GM12878 (cell line): ENCODE results near the gene ABCA2. TPM values are rescaled to one million over a fixed set of nuclear protein-coding genes. Genes with fewer than 3 reads are reported as not detected.

Source experiments
- ATAC-seq: fragments of 200-7000 bp; cut with Tn5 transposase; 3 replicates; pipeline ENCODE4 v1.9.1; 2020; ENCODE audit warnings: mild to moderate bottlenecking, moderate library complexity
- BruUV-seq: library from RNA; stranded (reverse); fragments of 400-500 nt; replicated peaks from 2 replicates; lab custom pipeline; 2021; lab: Mats Ljungman, UMichigan
- CTCF ChIA-PET: fragments of 300-600 bp; sonication (Branson Sonifier 250); formaldehyde crosslinking; extraction: SDS; loops from one replicate; lab custom pipeline; 2021; ENCODE audit warnings: inconsistent platforms; lab: Yijun Ruan, JAX
- POLR2A ChIA-PET: fragments of 350-600 bp; formaldehyde crosslinking; extraction: SDS; loops from one replicate; lab custom pipeline; 2021; ENCODE audit warnings: inconsistent platforms; lab: Charles Lee
- RAD21 ChIA-PET: fragments of 300-600 bp; sonication (Branson Sonifier 250); formaldehyde crosslinking; loops from one replicate; lab custom pipeline; 2023; ENCODE audit warnings: antibody characterized with exemption; ENCODE audit not compliant: unreplicated experiment; lab: Charles Lee
- SMC1A ChIA-PET: fragments of 300-600 bp; sonication (Branson Sonifier 250); formaldehyde crosslinking; loops from one replicate; lab custom pipeline; 2023; ENCODE audit not compliant: unreplicated experiment, uncharacterized antibody; lab: Charles Lee
- DNase-seq: peaks from one replicate; pipeline ENCODE4 v3.0.0-alpha.2; 2011; ENCODE audit warnings: low read depth, low spot score
- FAIRE-seq: peaks from 3 replicates; lab custom pipeline; 2011; peaks lifted over from hg19 to GRCh38; lab: Jason Lieb, UNC
- H2AFZ ChIP-seq: 2 replicates; pipeline ENCODE4 v1.6.0; 2011; ENCODE audit warnings: low read depth, low read length, control low read depth; ENCODE audit not compliant: control insufficient read depth
- H3K27ac ChIP-seq: 2 replicates; pipeline ENCODE4 v1.5.1; 2011; ENCODE audit warnings: control low read depth; ENCODE audit not compliant: control insufficient read depth, insufficient read depth
- H3K27me3 ChIP-seq, 2 experiments: replicated peaks in 1 of 2; 2 replicates each; pipeline versions ENCODE4 v1.6.0 to v1.6.1; 2011; ENCODE audit warnings: low read length in 1 of 2; ENCODE audit not compliant: control insufficient read depth in 2 of 2, insufficient read depth in 2 of 2
- H3K36me3 ChIP-seq, 2 experiments: 2 replicates each; pipeline ENCODE4 v1.5.1; 2011; ENCODE audit warnings: low read length in 1 of 2; ENCODE audit not compliant: control insufficient read depth in 2 of 2, insufficient read depth in 2 of 2
- H3K4me1 ChIP-seq: 2 replicates; pipeline ENCODE4 v1.6.1; 2011; ENCODE audit warnings: mild to moderate bottlenecking, low read length, moderate library complexity, mixed read lengths; ENCODE audit not compliant: control insufficient read depth, insufficient read depth
- H3K4me2 ChIP-seq: 2 replicates; pipeline ENCODE4 v1.6.0; 2011; ENCODE audit warnings: control low read depth; ENCODE audit not compliant: control insufficient read depth, insufficient read depth
- H3K4me3 ChIP-seq: fragments of 200-600 bp; sonication (generic); 2 replicates; pipeline ENCODE4 v1.5.1; 2016
- H3K79me2 ChIP-seq: 2 replicates; pipeline ENCODE4 v1.6.0; 2011; ENCODE audit warnings: low read length; ENCODE audit not compliant: control insufficient read depth, insufficient read depth
- H3K9ac ChIP-seq: 2 replicates; pipeline ENCODE4 v1.8.0; 2011; ENCODE audit warnings: low read length, control low read depth, mixed read lengths; ENCODE audit not compliant: control insufficient read depth, insufficient read depth
- H3K9me3 ChIP-seq: replicated peaks from 3 replicates; pipeline ENCODE4 v1.5.1; 2011; ENCODE audit warnings: mild to moderate bottlenecking, low read length; ENCODE audit not compliant: control insufficient read depth, insufficient read depth
- H4K20me1 ChIP-seq: 2 replicates; pipeline ENCODE4 v1.6.0; 2011; ENCODE audit not compliant: control insufficient read depth, insufficient read depth
- BACH1 ChIP-seq: fragments of 450-650 bp; IDR thresholded peaks from 2 replicates; pipeline ENCODE4 v1.6.1; 2017; ENCODE audit warnings: mild to moderate bottlenecking, borderline replicate concordance
- BMI1 ChIP-seq: fragments of 450-650 bp; IDR thresholded peaks from 2 replicates; pipeline ENCODE4 v1.6.1; 2016; ENCODE audit warnings: mild to moderate bottlenecking, moderate library complexity, borderline replicate concordance
- ESRRA ChIP-seq: IDR thresholded peaks from 2 replicates; pipeline ENCODE4 v1.6.1; 2012; ENCODE audit warnings: mild to moderate bottlenecking, low read length, improper control_type of control experiment
- HDAC2 ChIP-seq: fragments of 200-600 bp; sonication (generic); IDR thresholded peaks from 2 replicates; pipeline ENCODE4 v1.6.1; 2017
- MTA2 ChIP-seq: fragments of 450-650 bp; IDR thresholded peaks from 2 replicates; pipeline ENCODE4 v1.6.1; 2016; ENCODE audit warnings: low read depth, mild to moderate bottlenecking, moderate library complexity
- NFXL1 ChIP-seq: fragments of 450-650 bp; IDR thresholded peaks from 2 replicates; pipeline ENCODE4 v1.6.1; 2017; ENCODE audit warnings: antibody characterized with exemption, mild to moderate bottlenecking, borderline replicate concordance
- NR2F1 ChIP-seq: fragments of 450-650 bp; conservative IDR thresholded peaks from 2 replicates; pipeline ENCODE4 v1.6.1; 2017; ENCODE audit warnings: mild to moderate bottlenecking
- RB1 ChIP-seq: fragments of 450-650 bp; formaldehyde crosslinking; IDR thresholded peaks from 2 replicates; pipeline ENCODE4 v1.6.1; 2017; ENCODE audit warnings: mild to moderate bottlenecking, borderline replicate concordance
- RELA ChIP-seq: fragments of 450-650 bp; IDR thresholded peaks from 2 replicates; pipeline ENCODE4 v1.8.0; 2014; ENCODE audit warnings: borderline replicate concordance; ENCODE audit not compliant: partially characterized antibody
- SIN3A ChIP-seq: IDR thresholded peaks from 2 replicates; pipeline ENCODE4 v1.6.1; 2012; ENCODE audit warnings: low read depth, low read length, improper control_type of control experiment
- SUPT20H ChIP-seq: IDR thresholded peaks from 2 replicates; pipeline ENCODE4 v1.6.1; 2011; ENCODE audit warnings: low read depth, mild to moderate bottlenecking, low read length, moderate library complexity, borderline replicate concordance; ENCODE audit not compliant: control insufficient read depth
- YY1 ChIP-seq: IDR thresholded peaks from 2 replicates; pipeline ENCODE4 v1.6.1; 2011; ENCODE audit warnings: low read depth, mild to moderate bottlenecking, low read length
- ZBED1 ChIP-seq: IDR thresholded peaks from 2 replicates; pipeline ENCODE4 v1.6.1; 2016; ENCODE audit warnings: borderline replicate concordance
- ZNF622 ChIP-seq: fragments of 450-650 bp; IDR thresholded peaks from 2 replicates; pipeline ENCODE4 v1.6.1; 2017; ENCODE audit warnings: mild to moderate bottlenecking, inconsistent platforms
- WGBS: methylation state at CpG from one replicate; pipeline ENCODE4 v1.1.6; 2016; ENCODE audit warnings: low lambda C conversion rate; ENCODE audit not compliant: insufficient replicate concordance, insufficient coverage; ENCODE audit errors: missing lambda C conversion rate; 5-methylcytosine and 5-hydroxymethylcytosine counted together
- in situ Hi-C: fragments of 300-500 bp; cut with MboI; formaldehyde crosslinking; loops from 9 replicates; pipeline ENCODE4 v1.14.3; 2018; ENCODE audit warnings: mixed read lengths
- intact Hi-C: fragments of 100-400 bp; cut with micrococcal nuclease; formaldehyde crosslinking; loops from one replicate; pipeline ENCODE4 v1.14.2; 2022; ENCODE audit not compliant: unreplicated experiment
- polyA plus RNA-seq, 11 experiments: library from polyadenylated mRNA; depleted of rRNA in 4 of 11; unstranded in 6 of 11; stranded (reverse) in 5 of 11; fragments of >200 nt; fragmentation: Nextera tagmentation in 4 of 11; fragmentation: Illumina TruSeq in 1 of 11; extraction: Ambion mirVana in 4 of 11; extraction: Trizol in 1 of 11; gene quantifications; 1 replicate in 1 of 11; 2 replicates in 10 of 11; pipeline versions ENCODE4 v1.2.1 to v1.2.3, GENCODE V29; 2011 to 2016; ENCODE audit warnings: inconsistent platforms in 2 of 11, missing spikeins in 2 of 11, low read depth in 1 of 11
- total RNA-seq, 4 experiments: library from RNA; depleted of rRNA in 3 of 4; stranded (reverse); fragments of >200 nt in 3 of 4; fragmentation: Illumina TruSeq in 1 of 4; extraction: Trizol in 1 of 4; gene quantifications; 2 replicates each; pipeline versions ENCODE4 v1.2.1 to v1.2.3, GENCODE V29; 2013 to 2021
- TF ChIP-seq, protein P1 (sequence below): IDR thresholded peaks from 2 replicates; pipeline ENCODE4 v1.6.1; 2012; ENCODE audit warnings: low read depth, low read length, improper control_type of control experiment
- TF ChIP-seq, protein P2 (sequence below): IDR thresholded peaks from 2 replicates; pipeline ENCODE4 v1.6.1; 2011; ENCODE audit warnings: borderline replicate concordance, low read depth, mild to moderate bottlenecking, moderate library complexity, low read length; ENCODE audit not compliant: insufficient read depth, poor library complexity, severe bottlenecking
- TF ChIP-seq, protein P3 (sequence below): fragments of 450-650 bp; IDR thresholded peaks from 2 replicates; pipeline ENCODE4 v1.6.1; 2018; ENCODE audit warnings: mild to moderate bottlenecking, low read depth, moderate library complexity; ENCODE audit not compliant: partially characterized antibody

ABCA2 gene
- total and polyA plus RNA-seq, 10 of the 15 experiments (the other 5 are each of a cell fraction or from before 2014, with no cell fraction given): 0.13 to 2.6 (median 0.71) TPM; not detected in 2

DNA sequence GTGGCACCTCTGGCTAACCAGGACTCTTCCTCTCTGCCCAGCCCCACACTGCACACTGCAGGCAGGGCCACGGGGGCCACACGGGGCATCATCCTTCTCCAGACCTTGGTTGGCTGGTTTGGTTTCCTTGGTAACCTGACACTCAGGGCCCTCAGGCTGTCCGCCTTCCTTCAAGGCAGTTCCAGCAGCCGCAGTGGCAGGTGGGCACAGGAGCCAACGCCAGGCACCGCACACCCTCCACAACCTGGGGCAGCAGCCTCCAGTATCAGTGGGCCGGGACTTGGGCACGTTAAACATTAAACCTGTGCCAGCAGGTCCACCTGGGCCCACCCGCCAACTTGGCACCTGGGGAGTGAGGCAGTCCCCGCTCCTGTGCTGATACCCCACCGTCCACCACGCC is 16.0 kb upstream of the ABCA2 start:
- no peak overlapping the region for H3K9ac ChIP-seq
- H3K27me3 ChIP-seq: peaks cover 9 to 13% of the 10 kb centered on the region in 2 experiments; a peak in 3 of 4 replicates
- no peak overlapping the region for H3K27ac ChIP-seq
- no peak overlapping the region for H3K4me3 ChIP-seq
- no peaks in the 10 kb centered on the region for H3K4me1 ChIP-seq
- no peaks in the 10 kb centered on the region for H4K20me1 ChIP-seq
- DNase-seq (no peak), FAIRE-seq (no peak)
- CTCF ChIA-PET: interaction anchor here (1.4 to 1.6 kb wide), 2 partner anchors 9 to 20 kb away, joined by 4 to 9 read pairs; no protein-coding TSS in a partner anchor
- H3K9me3 ChIP-seq: no peaks in the 10 kb centered on the region
- 63% methylated on average over 12 of the region's 12 CpGs for WGBS
- no peak for TF ChIP-seq HDAC2
- TF ChIP-seq BACH1: no peak
- TF ChIP-seq RELA: no peak
- TF ChIP-seq SIN3A: no peak
- TF ChIP-seq ZNF622: no peak
- TF ChIP-seq BMI1: no peak
- TF ChIP-seq ESRRA: no peak
- TF ChIP-seq RB1: no peak
- no peak for TF ChIP-seq MTA2
- TF ChIP-seq, protein P1, sequence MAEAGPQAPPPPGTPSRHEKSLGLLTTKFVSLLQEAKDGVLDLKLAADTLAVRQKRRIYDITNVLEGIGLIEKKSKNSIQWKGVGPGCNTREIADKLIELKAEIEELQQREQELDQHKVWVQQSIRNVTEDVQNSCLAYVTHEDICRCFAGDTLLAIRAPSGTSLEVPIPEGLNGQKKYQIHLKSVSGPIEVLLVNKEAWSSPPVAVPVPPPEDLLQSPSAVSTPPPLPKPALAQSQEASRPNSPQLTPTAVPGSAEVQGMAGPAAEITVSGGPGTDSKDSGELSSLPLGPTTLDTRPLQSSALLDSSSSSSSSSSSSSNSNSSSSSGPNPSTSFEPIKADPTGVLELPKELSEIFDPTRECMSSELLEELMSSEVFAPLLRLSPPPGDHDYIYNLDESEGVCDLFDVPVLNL: no peak
- TF ChIP-seq NR2F1: no peak
- TF ChIP-seq, protein P2, sequence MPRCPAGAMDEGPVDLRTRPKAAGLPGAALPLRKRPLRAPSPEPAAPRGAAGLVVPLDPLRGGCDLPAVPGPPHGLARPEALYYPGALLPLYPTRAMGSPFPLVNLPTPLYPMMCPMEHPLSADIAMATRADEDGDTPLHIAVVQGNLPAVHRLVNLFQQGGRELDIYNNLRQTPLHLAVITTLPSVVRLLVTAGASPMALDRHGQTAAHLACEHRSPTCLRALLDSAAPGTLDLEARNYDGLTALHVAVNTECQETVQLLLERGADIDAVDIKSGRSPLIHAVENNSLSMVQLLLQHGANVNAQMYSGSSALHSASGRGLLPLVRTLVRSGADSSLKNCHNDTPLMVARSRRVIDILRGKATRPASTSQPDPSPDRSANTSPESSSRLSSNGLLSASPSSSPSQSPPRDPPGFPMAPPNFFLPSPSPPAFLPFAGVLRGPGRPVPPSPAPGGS: no peak
- TF ChIP-seq SUPT20H: no peak
- TF ChIP-seq YY1: no peak
- no peak for TF ChIP-seq NFXL1
- no peak for TF ChIP-seq ZBED1
- TF ChIP-seq, protein P3, sequence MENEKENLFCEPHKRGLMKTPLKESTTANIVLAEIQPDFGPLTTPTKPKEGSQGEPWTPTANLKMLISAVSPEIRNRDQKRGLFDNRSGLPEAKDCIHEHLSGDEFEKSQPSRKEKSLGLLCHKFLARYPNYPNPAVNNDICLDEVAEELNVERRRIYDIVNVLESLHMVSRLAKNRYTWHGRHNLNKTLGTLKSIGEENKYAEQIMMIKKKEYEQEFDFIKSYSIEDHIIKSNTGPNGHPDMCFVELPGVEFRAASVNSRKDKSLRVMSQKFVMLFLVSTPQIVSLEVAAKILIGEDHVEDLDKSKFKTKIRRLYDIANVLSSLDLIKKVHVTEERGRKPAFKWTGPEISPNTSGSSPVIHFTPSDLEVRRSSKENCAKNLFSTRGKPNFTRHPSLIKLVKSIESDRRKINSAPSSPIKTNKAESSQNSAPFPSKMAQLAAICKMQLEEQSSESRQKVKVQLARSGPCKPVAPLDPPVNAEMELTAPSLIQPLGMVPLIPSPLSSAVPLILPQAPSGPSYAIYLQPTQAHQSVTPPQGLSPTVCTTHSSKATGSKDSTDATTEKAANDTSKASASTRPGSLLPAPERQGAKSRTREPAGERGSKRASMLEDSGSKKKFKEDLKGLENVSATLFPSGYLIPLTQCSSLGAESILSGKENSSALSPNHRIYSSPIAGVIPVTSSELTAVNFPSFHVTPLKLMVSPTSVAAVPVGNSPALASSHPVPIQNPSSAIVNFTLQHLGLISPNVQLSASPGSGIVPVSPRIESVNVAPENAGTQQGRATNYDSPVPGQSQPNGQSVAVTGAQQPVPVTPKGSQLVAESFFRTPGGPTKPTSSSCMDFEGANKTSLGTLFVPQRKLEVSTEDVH: no peak
- TF ChIP-seq, all 136 proteins: peak for 0
- ChIA-PET SMC1A (no interaction called here), POLR2A (no interaction called here), RAD21 (no interaction called here)
- Histone ChIP-seq H3K4me2 (no peak overlapping the region), H2AFZ (no peak overlapping the region), H3K36me3 (no peaks in the 10 kb centered on the region), H3K79me2 (no peaks in the 10 kb centered on the region)
- no peak for ATAC-seq
- BruUV-seq: no TSS peak
- intact Hi-C loops (loop anchor here (10.0 kb wide), 1 partner anchor 181 kb away; the partner anchor contains the start of genes CYSRT1, RNF208 and RNF224), in situ Hi-C loops (no loop called here)
